Kidney epithelial cell (primary cell): Measurements from ENCODE around the gene PRSS38. TPM values are rescaled to one million over a fixed set of nuclear protein-coding genes. Genes with fewer than 3 reads are reported as not detected.

Experiments used
- DNase-seq: peaks from one replicate; pipeline ENCODE4 v3.0.0-alpha.2; 2010; ENCODE audit warnings: low read depth
- H3K27me3 ChIP-seq: 2 replicates; pipeline ENCODE4 v1.6.0; 2011; ENCODE audit warnings: low read length; ENCODE audit not compliant: control insufficient read depth, insufficient read depth
- H3K36me3 ChIP-seq: 2 replicates; pipeline ENCODE4 v1.5.1; 2011; ENCODE audit warnings: low read length; ENCODE audit not compliant: control insufficient read depth, insufficient read depth
- H3K4me3 ChIP-seq: 2 replicates; pipeline ENCODE4 v1.5.1; 2011; ENCODE audit warnings: low read depth, mild to moderate bottlenecking, control low read depth, low read length
- total RNA-seq: library from RNA; depleted of rRNA; stranded (reverse); fragments of >200 nt; gene quantifications from 2 replicates; pipeline ENCODE4 v1.2.3, GENCODE V29; 2015
- TF ChIP-seq, protein P1 (sequence below): IDR thresholded peaks from 2 replicates; pipeline ENCODE4 v1.5.1; 2011; ENCODE audit warnings: mild to moderate bottlenecking, moderate library complexity, low read length, control low read depth, inconsistent platforms; ENCODE audit not compliant: insufficient read depth, poor library complexity, severe bottlenecking

The PRSS38 gene
- total RNA-seq, 1 donor from 2014 or later, result not detected

DNA sequence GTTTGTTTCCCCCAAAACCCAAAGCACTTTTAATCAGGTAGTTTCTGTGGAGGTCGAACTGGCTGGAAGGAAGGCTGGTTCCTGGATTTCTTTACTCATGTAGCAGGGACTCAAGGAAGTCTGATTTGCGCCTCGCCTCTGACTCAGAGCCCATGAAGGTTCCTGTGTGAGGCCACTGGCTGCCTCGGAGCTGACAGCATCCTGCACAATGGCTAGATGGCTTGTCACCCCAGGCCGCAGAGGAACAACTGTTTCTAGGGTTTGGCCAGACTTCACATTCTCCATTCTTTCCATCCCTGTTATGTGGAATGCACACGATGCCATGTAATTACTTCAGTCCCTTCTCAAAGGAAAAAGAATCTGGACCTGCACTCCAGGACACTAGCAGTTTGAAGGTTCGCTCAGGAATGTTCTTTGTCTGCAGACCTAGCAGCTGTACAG, 39.1 kb upstream of the PRSS38 start:
- Histone ChIP-seq H3K27me3 (no peaks in the 10 kb centered on the region), H3K4me3 (no peak overlapping the region), H3K36me3 (no peaks in the 10 kb centered on the region)
- no peak for DNase-seq
- TF ChIP-seq, protein P1, sequence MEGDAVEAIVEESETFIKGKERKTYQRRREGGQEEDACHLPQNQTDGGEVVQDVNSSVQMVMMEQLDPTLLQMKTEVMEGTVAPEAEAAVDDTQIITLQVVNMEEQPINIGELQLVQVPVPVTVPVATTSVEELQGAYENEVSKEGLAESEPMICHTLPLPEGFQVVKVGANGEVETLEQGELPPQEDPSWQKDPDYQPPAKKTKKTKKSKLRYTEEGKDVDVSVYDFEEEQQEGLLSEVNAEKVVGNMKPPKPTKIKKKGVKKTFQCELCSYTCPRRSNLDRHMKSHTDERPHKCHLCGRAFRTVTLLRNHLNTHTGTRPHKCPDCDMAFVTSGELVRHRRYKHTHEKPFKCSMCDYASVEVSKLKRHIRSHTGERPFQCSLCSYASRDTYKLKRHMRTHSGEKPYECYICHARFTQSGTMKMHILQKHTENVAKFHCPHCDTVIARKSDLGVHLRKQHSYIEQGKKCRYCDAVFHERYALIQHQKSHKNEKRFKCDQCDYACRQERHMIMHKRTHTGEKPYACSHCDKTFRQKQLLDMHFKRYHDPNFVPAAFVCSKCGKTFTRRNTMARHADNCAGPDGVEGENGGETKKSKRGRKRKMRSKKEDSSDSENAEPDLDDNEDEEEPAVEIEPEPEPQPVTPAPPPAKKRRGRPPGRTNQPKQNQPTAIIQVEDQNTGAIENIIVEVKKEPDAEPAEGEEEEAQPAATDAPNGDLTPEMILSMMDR, result no peak

DNA sequence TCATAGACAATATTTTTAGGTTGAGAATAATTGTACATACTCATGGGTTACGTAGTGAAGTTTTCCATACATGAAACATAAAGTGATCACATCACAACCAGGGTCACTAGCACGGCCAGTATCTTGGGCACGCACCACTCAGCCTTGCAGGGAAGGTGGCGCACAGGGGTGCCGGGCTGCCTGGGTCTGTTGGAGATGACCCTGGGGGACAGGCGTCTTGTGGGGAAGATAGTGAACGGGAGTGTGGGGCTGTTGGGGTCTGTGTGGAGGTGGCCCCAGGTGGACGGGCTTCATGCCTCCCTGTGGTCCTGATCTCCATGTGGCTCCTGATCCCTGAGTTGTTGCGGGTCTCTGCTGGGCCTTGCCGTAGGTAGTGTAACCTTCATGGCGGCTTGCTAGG, 38.3 kb upstream of the PRSS38 start:
- no peak for DNase-seq
- TF ChIP-seq, protein P1, result no peak
- no peak overlapping the region for H3K4me3 ChIP-seq
- H3K27me3 ChIP-seq, result no peaks in the 10 kb centered on the region
- H3K36me3 ChIP-seq, result no peaks in the 10 kb centered on the region

DNA sequence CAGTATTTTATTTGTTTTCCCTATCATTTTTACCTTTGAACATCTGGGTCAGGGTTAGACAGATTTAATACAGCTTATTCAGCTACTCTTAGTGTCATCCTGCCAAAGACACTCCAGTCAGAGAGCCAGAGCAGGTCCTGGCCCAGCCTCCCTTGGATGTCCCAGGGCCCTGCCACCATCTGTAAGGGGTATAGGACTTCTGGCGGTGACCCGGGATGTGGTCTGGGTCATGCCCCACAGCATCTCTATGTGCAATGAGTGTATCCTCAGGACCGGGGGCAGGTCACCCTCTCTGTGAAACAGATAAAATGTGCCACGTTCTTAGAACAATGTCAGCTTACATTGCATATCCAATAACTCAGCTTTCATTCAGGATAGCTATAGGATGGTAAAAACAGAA, 37.8 kb upstream of the PRSS38 start:
- Histone ChIP-seq H3K4me3 (no peak overlapping the region), H3K27me3 (no peaks in the 10 kb centered on the region), H3K36me3 (no peaks in the 10 kb centered on the region)
- DNase-seq, result no peak
- TF ChIP-seq, protein P1, result no peak

DNA sequence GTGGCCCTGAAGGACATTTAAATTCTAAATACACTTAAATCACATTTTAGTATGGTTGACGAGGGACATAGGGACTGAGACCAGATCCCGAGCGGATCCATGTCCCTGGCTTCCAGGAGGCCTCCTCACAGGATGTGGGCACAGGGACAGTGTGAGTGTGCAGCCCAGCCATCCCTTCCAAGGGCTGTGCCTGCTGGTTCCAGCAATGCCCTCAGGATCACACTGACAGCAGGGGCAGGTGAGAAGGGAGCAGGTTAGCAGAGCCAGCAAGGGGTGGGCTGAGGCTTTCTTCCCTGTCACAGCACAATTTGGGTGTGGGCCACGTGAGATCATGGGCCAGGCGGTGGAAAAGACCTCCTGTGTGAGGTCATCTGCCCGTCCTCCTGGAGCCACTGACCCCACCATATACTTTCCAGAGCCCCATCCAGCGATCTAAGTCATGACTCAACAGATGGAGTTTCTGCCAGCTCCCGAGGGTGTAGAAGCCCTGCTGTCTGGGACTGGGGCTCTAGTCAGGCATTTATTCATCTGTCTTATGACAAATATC, 37.0 kb upstream of the PRSS38 start:
- no peak for DNase-seq
- TF ChIP-seq, protein P1, result no peak
- Histone ChIP-seq H3K36me3 (no peaks in the 10 kb centered on the region), H3K27me3 (no peaks in the 10 kb centered on the region), H3K4me3 (no peak overlapping the region)

DNA sequence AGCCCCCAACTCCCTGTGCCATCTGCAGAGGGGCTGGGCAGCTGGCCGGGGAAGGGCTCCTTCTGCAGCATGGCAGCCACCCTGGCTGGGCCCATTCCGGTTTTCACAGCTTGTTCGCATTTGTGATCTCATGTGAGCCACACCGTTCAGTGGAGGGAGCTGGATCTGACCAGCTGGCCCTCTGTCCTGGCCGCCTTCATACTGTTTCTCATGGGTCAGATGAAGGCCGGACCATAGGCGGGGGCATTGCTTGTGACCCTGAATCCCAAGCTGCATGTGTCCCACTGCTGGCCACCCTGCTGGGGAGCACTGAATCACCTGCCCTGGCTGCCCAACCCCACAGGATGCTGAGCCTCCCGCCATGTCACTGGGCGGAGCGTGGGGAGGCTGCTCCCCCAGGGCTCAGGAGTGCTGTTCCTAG, 36.4 kb upstream of the PRSS38 start:
- TF ChIP-seq, protein P1, result no peak
- Histone ChIP-seq H3K27me3 (no peaks in the 10 kb centered on the region), H3K36me3 (no peaks in the 10 kb centered on the region), H3K4me3 (no peak overlapping the region)
- no peak for DNase-seq

DNA sequence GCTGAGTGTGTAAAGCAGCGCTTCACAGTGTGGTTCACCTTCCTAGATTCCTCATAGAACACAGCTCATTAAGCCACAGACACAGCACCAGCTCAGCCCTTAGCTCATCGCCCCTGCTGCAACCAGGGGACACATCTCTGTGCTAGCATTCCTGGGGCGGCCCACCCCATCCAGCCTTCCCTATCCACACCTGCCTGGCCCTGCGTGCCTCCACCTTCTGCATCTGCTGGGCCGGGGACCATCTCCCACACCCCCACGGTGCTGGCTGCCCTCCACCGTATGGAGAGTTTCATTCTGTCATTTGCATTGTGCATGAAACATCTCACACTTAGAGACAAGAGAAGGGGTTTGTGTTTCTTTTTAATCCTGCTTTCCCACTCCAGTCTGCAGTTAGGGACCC, 35.8 kb upstream of the PRSS38 start:
- TF ChIP-seq, protein P1, result no peak
- DNase-seq, result no peak

More for the DNA sequence above, 35.8 kb upstream of the PRSS38 start:
- no peaks in the 10 kb centered on the region for H3K27me3 ChIP-seq
- H3K4me3 ChIP-seq, result no peak overlapping the region
- no peaks in the 10 kb centered on the region for H3K36me3 ChIP-seq
